ENCODE measurements around the gene BICC1.

BICC1 gene

DNA sequence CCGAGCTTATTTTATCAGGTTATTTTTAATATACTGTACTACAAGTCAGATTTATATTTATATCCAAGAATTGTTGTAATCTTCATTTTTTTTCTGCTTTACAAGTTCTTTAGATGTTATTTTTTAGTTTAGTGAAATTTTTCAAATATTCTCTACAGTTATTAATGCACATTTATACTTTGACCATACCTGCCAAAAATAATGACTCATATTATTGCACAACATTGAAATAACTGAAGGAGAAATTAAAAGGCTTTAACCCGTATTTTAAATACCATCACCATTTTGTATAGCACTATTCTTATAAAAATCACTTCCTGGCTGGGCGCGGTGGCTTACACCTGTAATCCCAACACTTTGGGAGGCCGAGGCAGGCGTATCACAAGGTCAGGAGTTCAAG lies 278.5 kb downstream of the BICC1 start:
- no peak overlapping the region for H2AFZ ChIP-seq (ENCODE audit: low read length)
- no peaks in the 10 kb centered on the region for H3K9me3 ChIP-seq (replicated peaks in 1 of 2; ENCODE audit: control insufficient read depth in 2 of 2, insufficient read depth in 1 of 2, low read depth in 1 of 2, low read length in 2 of 2)
- no peak overlapping the region for H2BK15ac ChIP-seq (ENCODE audit: low read length)
- no peak overlapping the region for H3K27ac ChIP-seq (replicated peaks; ENCODE audit: low read length)
- no peak overlapping the region for H3K23ac ChIP-seq (ENCODE audit: low read depth, low read length, poor library complexity)
- no CpG with 5 or more reads among the region's 6 CpGs for WGBS, 2 donors (ENCODE audit: extremely low coverage in 2 of 2, insufficient read length in 2 of 2, insufficient replicate concordance in 1 of 2)
- H3K9ac ChIP-seq (ENCODE audit: low read depth, low read length, poor library complexity): no peak overlapping the region
- H3K27me3 ChIP-seq (ENCODE audit: control insufficient read depth in 3 of 3, insufficient read depth in 3 of 3, low read depth in 1 of 3, low read length in 3 of 3): no peaks in the 10 kb centered on the region
- H3K4me1 ChIP-seq (ENCODE audit: control insufficient read depth in 2 of 2, insufficient read depth in 1 of 2, low read depth in 1 of 2, low read length in 2 of 2): peaks cover 0 to 9% of the 10 kb centered on the region in 2 donors
- no peak for DNase-seq (ENCODE audit: low spot score)
- H3K36me3 ChIP-seq (replicated peaks in 1 of 2; ENCODE audit: control insufficient read depth in 2 of 2, insufficient read depth in 2 of 2, low read length in 2 of 2): no peaks in the 10 kb centered on the region
- no peak overlapping the region for H4K8ac ChIP-seq (ENCODE audit: low read depth, low read length)
- no peak overlapping the region for H3K4ac ChIP-seq (ENCODE audit: low read length)
- no peak overlapping the region for H3K4me2 ChIP-seq (ENCODE audit: insufficient read depth, low read length, poor library complexity, severe bottlenecking)
- no peak overlapping the region for H2BK5ac ChIP-seq (ENCODE audit: low read length)
- H2BK120ac ChIP-seq (ENCODE audit: low read depth, low read length): no peak overlapping the region
- no peak overlapping the region for H2BK12ac ChIP-seq (ENCODE audit: low read length)
- no peak overlapping the region for H3K18ac ChIP-seq (ENCODE audit: low read length)
- no peak overlapping the region for H4K91ac ChIP-seq (ENCODE audit: low read depth, low read length, poor library complexity)
- no peak overlapping the region for H3K14ac ChIP-seq (ENCODE audit: low read length)
- no peak overlapping the region for H3K4me3 ChIP-seq (ENCODE audit: low read length in 2 of 2)
- H3K79me1 ChIP-seq (ENCODE audit: low read depth, low read length): no peaks in the 10 kb centered on the region
- no peak overlapping the region for H2AK5ac ChIP-seq (ENCODE audit: low read depth, low read length)

DNA sequence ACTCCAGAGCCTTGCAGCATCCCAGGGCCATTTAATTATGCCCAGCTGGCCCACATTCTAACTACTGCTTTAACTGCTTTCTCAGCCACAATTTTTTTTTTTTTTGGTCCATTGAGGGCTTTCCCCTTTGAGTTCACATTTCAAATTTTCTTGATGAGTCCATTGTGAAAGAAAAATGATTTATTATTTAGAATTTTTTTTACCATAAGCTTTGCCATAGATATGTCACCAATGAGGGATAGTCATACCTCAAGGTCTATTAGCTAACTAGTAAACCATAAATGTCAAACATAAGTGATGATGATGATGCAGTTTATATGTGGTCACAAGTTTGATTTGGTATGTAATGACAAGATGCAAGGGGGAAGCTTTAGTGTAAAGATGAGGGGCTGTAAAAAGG lies 282.9 kb downstream of the BICC1 start:
- H4K8ac ChIP-seq (ENCODE audit: low read depth, low read length): no peak overlapping the region
- no peak overlapping the region for H3K27ac ChIP-seq (replicated peaks; ENCODE audit: low read length)
- H2AFZ ChIP-seq (ENCODE audit: low read length): no peak overlapping the region
- no peaks in the 10 kb centered on the region for H3K27me3 ChIP-seq (ENCODE audit: control insufficient read depth in 3 of 3, insufficient read depth in 3 of 3, low read depth in 1 of 3, low read length in 3 of 3)
- H3K79me1 ChIP-seq (ENCODE audit: low read depth, low read length): no peaks in the 10 kb centered on the region
- no peak overlapping the region for H3K14ac ChIP-seq (ENCODE audit: low read length)
- no peak overlapping the region for H2BK120ac ChIP-seq (ENCODE audit: low read depth, low read length)
- H3K23ac ChIP-seq (ENCODE audit: low read depth, low read length, poor library complexity): no peak overlapping the region
- H2AK5ac ChIP-seq (ENCODE audit: low read depth, low read length): no peak overlapping the region
- no peak overlapping the region for H4K91ac ChIP-seq (ENCODE audit: low read depth, low read length, poor library complexity)
- H3K4me3 ChIP-seq (ENCODE audit: low read length in 2 of 2): no peak overlapping the region
- H3K4ac ChIP-seq (ENCODE audit: low read length): no peak overlapping the region
- H3K4me1 ChIP-seq (ENCODE audit: control insufficient read depth in 2 of 2, insufficient read depth in 1 of 2, low read depth in 1 of 2, low read length in 2 of 2): peaks cover 0 to 26% of the 10 kb centered on the region in 2 donors
- H3K9ac ChIP-seq (ENCODE audit: low read depth, low read length, poor library complexity): no peak overlapping the region
- H3K9me3 ChIP-seq (replicated peaks in 1 of 2; ENCODE audit: control insufficient read depth in 2 of 2, insufficient read depth in 1 of 2, low read depth in 1 of 2, low read length in 2 of 2): no peaks in the 10 kb centered on the region
- H3K36me3 ChIP-seq (replicated peaks in 1 of 2; ENCODE audit: control insufficient read depth in 2 of 2, insufficient read depth in 2 of 2, low read length in 2 of 2): no peaks in the 10 kb centered on the region
- H3K18ac ChIP-seq (ENCODE audit: low read length): no peak overlapping the region
- H2BK5ac ChIP-seq (ENCODE audit: low read length): no peak overlapping the region
- no peak for DNase-seq (ENCODE audit: low spot score)
- H2BK12ac ChIP-seq (ENCODE audit: low read length): no peak overlapping the region
- H3K4me2 ChIP-seq (ENCODE audit: insufficient read depth, low read length, poor library complexity, severe bottlenecking): no peak overlapping the region
- H2BK15ac ChIP-seq (ENCODE audit: low read length): no peak overlapping the region

DNA sequence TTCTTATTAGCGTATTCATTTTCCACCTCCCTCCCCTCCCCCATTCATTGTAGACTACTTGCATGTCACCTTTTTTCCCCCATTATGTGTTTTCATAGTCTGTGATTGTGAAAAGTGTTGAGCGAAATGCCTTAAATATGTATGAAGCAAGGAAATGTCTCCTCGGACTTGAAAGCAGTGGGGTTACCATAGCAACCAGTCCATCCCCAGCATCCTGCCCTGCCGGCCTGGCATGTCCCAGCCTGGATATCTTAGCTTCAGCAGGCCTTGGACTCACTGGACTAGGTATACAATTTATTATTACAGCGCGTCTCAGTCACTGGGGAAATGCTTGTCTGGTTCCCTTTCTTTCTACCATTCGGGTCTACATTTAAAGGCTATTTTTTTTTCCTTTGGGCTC lies 283.6 kb downstream of the BICC1 start:
- peak overlapping the region; percentile 38 for H2AFZ ChIP-seq (ENCODE audit: low read length)
- DNase-seq (ENCODE audit: low spot score): no peak
- H3K36me3 ChIP-seq (replicated peaks in 1 of 2; ENCODE audit: control insufficient read depth in 2 of 2, insufficient read depth in 2 of 2, low read length in 2 of 2): no peaks in the 10 kb centered on the region
- no peaks in the 10 kb centered on the region for H3K9me3 ChIP-seq (replicated peaks in 1 of 2; ENCODE audit: control insufficient read depth in 2 of 2, insufficient read depth in 1 of 2, low read depth in 1 of 2, low read length in 2 of 2)
- no peak overlapping the region for H3K27ac ChIP-seq (replicated peaks; ENCODE audit: low read length)
- no peak overlapping the region for H3K9ac ChIP-seq (ENCODE audit: low read depth, low read length, poor library complexity)
- no peak overlapping the region for H4K91ac ChIP-seq (ENCODE audit: low read depth, low read length, poor library complexity)
- H2BK120ac ChIP-seq (ENCODE audit: low read depth, low read length): no peak overlapping the region
- H2BK5ac ChIP-seq (ENCODE audit: low read length): no peak overlapping the region
- H3K4me1 ChIP-seq (ENCODE audit: control insufficient read depth in 2 of 2, insufficient read depth in 1 of 2, low read depth in 1 of 2, low read length in 2 of 2): peaks cover 0 to 28% of the 10 kb centered on the region in 2 donors
- no peak overlapping the region for H4K8ac ChIP-seq (ENCODE audit: low read depth, low read length)
- no peak overlapping the region for H2BK15ac ChIP-seq (ENCODE audit: low read length)
- H3K14ac ChIP-seq (ENCODE audit: low read length): no peak overlapping the region
- H2AK5ac ChIP-seq (ENCODE audit: low read depth, low read length): no peak overlapping the region
- no peaks in the 10 kb centered on the region for H3K79me1 ChIP-seq (ENCODE audit: low read depth, low read length)
- no peak overlapping the region for H2BK12ac ChIP-seq (ENCODE audit: low read length)
- WGBS, 2 donors (ENCODE audit: extremely low coverage in 2 of 2, insufficient read length in 2 of 2, insufficient replicate concordance in 1 of 2): no CpG with 5 or more reads among the region's 7 CpGs
- H3K18ac ChIP-seq (ENCODE audit: low read length): no peak overlapping the region
- no peaks in the 10 kb centered on the region for H3K27me3 ChIP-seq (ENCODE audit: control insufficient read depth in 3 of 3, insufficient read depth in 3 of 3, low read depth in 1 of 3, low read length in 3 of 3)
- no peak overlapping the region for H3K4ac ChIP-seq (ENCODE audit: low read length)
- no peak overlapping the region for H3K23ac ChIP-seq (ENCODE audit: low read depth, low read length, poor library complexity)
- H3K4me3 ChIP-seq (ENCODE audit: low read length in 2 of 2): peak overlapping the region in 1 of 2 donors; percentile 5
- H3K4me2 ChIP-seq (ENCODE audit: insufficient read depth, low read length, poor library complexity, severe bottlenecking): peak overlapping the region; percentile 18

DNA sequence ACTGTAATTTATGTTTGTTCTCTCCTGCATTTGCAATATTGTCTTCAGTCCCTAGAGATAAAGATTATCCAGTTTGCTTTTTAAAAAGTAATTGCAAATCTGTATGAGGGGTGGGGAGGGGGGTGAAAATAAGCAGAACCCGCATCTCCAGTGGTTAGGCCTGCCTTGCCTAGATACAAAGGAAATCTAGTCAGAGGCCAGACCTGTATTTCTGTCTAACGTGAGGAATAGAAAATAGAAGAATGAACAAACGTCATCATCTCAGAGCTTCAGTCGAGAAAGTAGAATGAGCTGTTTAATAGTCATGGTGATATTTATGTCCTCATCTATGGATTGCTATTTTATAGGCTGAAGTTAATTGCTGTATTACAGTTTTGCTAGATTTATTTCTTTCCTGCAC lies 284.2 kb downstream of the BICC1 start:
- H3K27ac ChIP-seq (replicated peaks; ENCODE audit: low read length): no peak overlapping the region
- H3K36me3 ChIP-seq (replicated peaks in 1 of 2; ENCODE audit: control insufficient read depth in 2 of 2, insufficient read depth in 2 of 2, low read length in 2 of 2): no peaks in the 10 kb centered on the region
- no peak for DNase-seq (ENCODE audit: low spot score)
- no peak overlapping the region for H3K4me2 ChIP-seq (ENCODE audit: insufficient read depth, low read length, poor library complexity, severe bottlenecking)
- H2BK120ac ChIP-seq (ENCODE audit: low read depth, low read length): no peak overlapping the region
- H3K9ac ChIP-seq (ENCODE audit: low read depth, low read length, poor library complexity): no peak overlapping the region
- no peak overlapping the region for H4K91ac ChIP-seq (ENCODE audit: low read depth, low read length, poor library complexity)
- H2BK12ac ChIP-seq (ENCODE audit: low read length): no peak overlapping the region
- no peak overlapping the region for H2AK5ac ChIP-seq (ENCODE audit: low read depth, low read length)
- H2AFZ ChIP-seq (ENCODE audit: low read length): peak overlapping the region; percentile 38
- H3K23ac ChIP-seq (ENCODE audit: low read depth, low read length, poor library complexity): no peak overlapping the region
- H4K8ac ChIP-seq (ENCODE audit: low read depth, low read length): no peak overlapping the region
- no peaks in the 10 kb centered on the region for H3K79me1 ChIP-seq (ENCODE audit: low read depth, low read length)
- H3K18ac ChIP-seq (ENCODE audit: low read length): no peak overlapping the region
- H3K9me3 ChIP-seq (replicated peaks in 1 of 2; ENCODE audit: control insufficient read depth in 2 of 2, insufficient read depth in 1 of 2, low read depth in 1 of 2, low read length in 2 of 2): no peaks in the 10 kb centered on the region
- no CpG with 5 or more reads among the region's 4 CpGs for WGBS, 2 donors (ENCODE audit: extremely low coverage in 2 of 2, insufficient read length in 2 of 2, insufficient replicate concordance in 1 of 2)
- H2BK5ac ChIP-seq (ENCODE audit: low read length): no peak overlapping the region
- no peak overlapping the region for H3K14ac ChIP-seq (ENCODE audit: low read length)
- H3K27me3 ChIP-seq (ENCODE audit: control insufficient read depth in 3 of 3, insufficient read depth in 3 of 3, low read depth in 1 of 3, low read length in 3 of 3): no peaks in the 10 kb centered on the region
- peaks cover 0 to 32% of the 10 kb centered on the region in 2 donors for H3K4me1 ChIP-seq (ENCODE audit: control insufficient read depth in 2 of 2, insufficient read depth in 1 of 2, low read depth in 1 of 2, low read length in 2 of 2)
- peak overlapping the region in 1 of 2 donors; percentile 5 for H3K4me3 ChIP-seq (ENCODE audit: low read length in 2 of 2)
- no peak overlapping the region for H3K4ac ChIP-seq (ENCODE audit: low read length)
- no peak overlapping the region for H2BK15ac ChIP-seq (ENCODE audit: low read length)
